Activated CD8-positive, alpha-beta T cell treated with anti-CD3 and anti-CD28 coated beads for 36 hours (primary cell): ENCODE measurements around the gene KRT10. TPM values are rescaled to one million over a fixed set of nuclear protein-coding genes. Genes with fewer than 3 reads are reported as not detected.

Experiments used
- ATAC-seq: fragments of 200-7000 bp; cut with Tn5 transposase; one replicate; pipeline ENCODE4 v1.10.0; 2021; ENCODE audit warnings: mild to moderate bottlenecking, moderate library complexity
- CTCF ChIA-PET: fragments of 350-600 bp; sonication (Branson Sonifier 250); formaldehyde crosslinking; loops from one replicate; lab custom pipeline; 2021; ENCODE audit warnings: antibody characterized with exemption; lab: Charles Lee
- POLR2A ChIA-PET: fragments of 350-600 bp; sonication (Branson Sonifier 250); formaldehyde crosslinking; loops from one replicate; lab custom pipeline; 2021; ENCODE audit warnings: antibody characterized with exemption; lab: Charles Lee
- DNase-seq: peaks from one replicate; pipeline ENCODE4 v3.0.0-alpha.2; 2020
- H3K27ac Mint-ChIP-seq: one replicate; pipeline ENCODE4 v1.8.0; 2021; ENCODE audit warnings: mild to moderate bottlenecking, mixed read lengths
- H3K27me3 Mint-ChIP-seq: one replicate; pipeline ENCODE4 v1.8.0; 2021; ENCODE audit warnings: mixed read lengths
- H3K36me3 Mint-ChIP-seq: one replicate; pipeline ENCODE4 v1.8.0; 2021; ENCODE audit warnings: low read depth, mixed read lengths
- H3K4me1 Mint-ChIP-seq: one replicate; pipeline ENCODE4 v1.8.0; 2021; ENCODE audit warnings: low read depth, mixed read lengths
- H3K4me3 Mint-ChIP-seq: one replicate; pipeline ENCODE4 v1.8.0; 2021; ENCODE audit warnings: mild to moderate bottlenecking, moderate library complexity, mixed read lengths
- H3K9me3 Mint-ChIP-seq: one replicate; pipeline ENCODE4 v1.8.0; 2021; ENCODE audit warnings: mixed read lengths
- intact Hi-C: fragments of 100-400 bp; cut with micrococcal nuclease; formaldehyde crosslinking; loops from one replicate; pipeline ENCODE4 v1.10.0; 2022
- total RNA-seq, 2 experiments: library from RNA; stranded (reverse); gene quantifications; one replicate each; pipeline ENCODE4 v1.2.3, GENCODE V29; 2021
- TF ChIP-seq, protein P1 (sequence below): fragments of 200-600 bp; IDR thresholded peaks from one replicate; pipeline ENCODE4 v1.8.0; 2022; ENCODE audit warnings: antibody characterized with exemption, mild to moderate bottlenecking

Gene KRT10
- total RNA-seq, 2 experiments from 2014 or later = 26.9 to 31.3 TPM

DNA sequence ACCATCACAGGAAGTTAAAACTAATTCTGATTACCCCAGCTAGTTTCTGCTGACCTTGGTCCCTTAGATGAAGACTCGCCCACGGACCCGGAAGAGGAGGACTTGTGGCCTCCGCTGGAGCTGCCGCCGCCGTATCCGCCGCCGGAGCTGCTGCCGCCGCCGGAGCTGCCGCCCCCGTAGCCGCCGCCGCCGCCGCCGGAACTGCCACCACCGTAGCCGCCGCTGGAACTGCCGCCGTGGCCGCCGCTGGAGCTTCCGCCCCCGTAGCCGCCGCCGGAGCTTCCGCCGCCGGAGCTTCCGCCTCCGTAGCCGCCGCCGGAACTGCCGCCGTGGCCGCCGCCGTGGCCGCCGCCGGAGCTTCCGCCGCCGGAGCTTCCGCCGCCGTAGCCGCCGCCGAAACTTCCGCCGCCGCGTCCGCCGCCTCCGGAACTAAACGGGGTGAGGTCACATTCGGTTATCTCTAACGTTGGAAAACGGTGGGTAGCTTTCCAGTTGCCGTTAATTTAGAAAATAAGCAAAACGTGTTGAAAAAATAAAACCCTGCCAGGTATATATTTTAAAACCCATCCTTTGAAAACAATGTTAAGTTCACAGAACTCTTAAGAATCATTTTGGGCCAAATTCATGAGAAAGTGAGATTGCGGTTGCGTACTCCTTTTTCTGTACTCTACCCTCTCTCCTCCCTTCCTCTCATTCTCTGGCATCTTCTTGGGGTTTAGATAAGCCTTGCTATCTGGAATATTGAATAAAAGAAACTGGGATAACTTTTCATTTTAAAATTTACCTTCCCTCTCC is 3.5 kb downstream of the KRT10 start:
- intact Hi-C loops = no loop called here
- ChIA-PET CTCF (interaction anchor here (0.7 to 1.9 kb wide), 13 partner anchors 9 to 845 kb away, joined by 3 to 8 read pairs (median 4); partner anchors contain the start of gene SMARCE1), POLR2A (interaction anchor here (0.9 to 1.5 kb wide), 6 partner anchors 48 to 870 kb away, joined by 3 to 4 read pairs (median 3); partner anchors contain the start of genes EIF1, KRT12 and TOP2A)
- DNase-seq = peak; percentile 90
- Mint-ChIP-seq H3K36me3 (peaks cover 22% of the 10 kb centered on the region), H3K27ac (peak overlapping the region; percentile 96), H3K9me3 (no peaks in the 10 kb centered on the region), H3K4me3 (peak overlapping the region; percentile 95), H3K27me3 (peaks cover 8% of the 10 kb centered on the region), H3K4me1 (peaks cover 21% of the 10 kb centered on the region)
- TF ChIP-seq, protein P1, sequence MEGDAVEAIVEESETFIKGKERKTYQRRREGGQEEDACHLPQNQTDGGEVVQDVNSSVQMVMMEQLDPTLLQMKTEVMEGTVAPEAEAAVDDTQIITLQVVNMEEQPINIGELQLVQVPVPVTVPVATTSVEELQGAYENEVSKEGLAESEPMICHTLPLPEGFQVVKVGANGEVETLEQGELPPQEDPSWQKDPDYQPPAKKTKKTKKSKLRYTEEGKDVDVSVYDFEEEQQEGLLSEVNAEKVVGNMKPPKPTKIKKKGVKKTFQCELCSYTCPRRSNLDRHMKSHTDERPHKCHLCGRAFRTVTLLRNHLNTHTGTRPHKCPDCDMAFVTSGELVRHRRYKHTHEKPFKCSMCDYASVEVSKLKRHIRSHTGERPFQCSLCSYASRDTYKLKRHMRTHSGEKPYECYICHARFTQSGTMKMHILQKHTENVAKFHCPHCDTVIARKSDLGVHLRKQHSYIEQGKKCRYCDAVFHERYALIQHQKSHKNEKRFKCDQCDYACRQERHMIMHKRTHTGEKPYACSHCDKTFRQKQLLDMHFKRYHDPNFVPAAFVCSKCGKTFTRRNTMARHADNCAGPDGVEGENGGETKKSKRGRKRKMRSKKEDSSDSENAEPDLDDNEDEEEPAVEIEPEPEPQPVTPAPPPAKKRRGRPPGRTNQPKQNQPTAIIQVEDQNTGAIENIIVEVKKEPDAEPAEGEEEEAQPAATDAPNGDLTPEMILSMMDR = no peak
- ATAC-seq = peak; percentile 87

DNA sequence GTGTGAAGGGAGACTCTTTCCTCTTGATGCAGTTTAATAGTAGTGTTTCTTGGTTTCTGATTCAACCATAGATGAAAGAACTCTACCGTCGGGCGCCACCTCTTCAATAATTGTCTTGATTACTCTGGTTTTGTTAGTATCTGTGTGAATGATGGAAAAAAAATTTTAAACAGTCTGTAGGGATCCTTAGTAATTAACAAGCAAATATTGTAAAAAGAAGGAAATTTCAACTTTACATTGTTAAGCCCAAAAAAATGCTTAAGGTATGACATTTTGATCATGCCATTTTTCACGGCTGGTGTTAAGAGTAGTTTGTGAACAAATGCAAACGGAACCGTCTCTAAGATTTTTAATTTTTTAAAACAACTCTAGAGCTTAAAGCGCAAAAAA is 4.1 kb downstream of the KRT10 start:
- POLR2A ChIA-PET = interaction anchor here (0.9 to 1.5 kb wide), 5 partner anchors 192 to 870 kb away, joined by 3 to 4 read pairs (median 3); partner anchors contain the start of genes EIF1 and TOP2A
- Mint-ChIP-seq H3K36me3 (peaks cover 22% of the 10 kb centered on the region), H3K27me3 (peaks cover 11% of the 10 kb centered on the region), H3K9me3 (no peaks in the 10 kb centered on the region), H3K27ac (peak overlapping the region; percentile 96), H3K4me1 (peaks cover 21% of the 10 kb centered on the region), H3K4me3 (peak overlapping the region; percentile 95)
- intact Hi-C loops = no loop called here
- CTCF ChIA-PET = interaction anchor here (0.7 to 1.9 kb wide), 13 partner anchors 9 to 845 kb away, joined by 3 to 8 read pairs (median 4); partner anchors contain the start of gene SMARCE1
- ATAC-seq (no peak), DNase-seq (no peak)
- TF ChIP-seq, protein P1 = no peak

DNA sequence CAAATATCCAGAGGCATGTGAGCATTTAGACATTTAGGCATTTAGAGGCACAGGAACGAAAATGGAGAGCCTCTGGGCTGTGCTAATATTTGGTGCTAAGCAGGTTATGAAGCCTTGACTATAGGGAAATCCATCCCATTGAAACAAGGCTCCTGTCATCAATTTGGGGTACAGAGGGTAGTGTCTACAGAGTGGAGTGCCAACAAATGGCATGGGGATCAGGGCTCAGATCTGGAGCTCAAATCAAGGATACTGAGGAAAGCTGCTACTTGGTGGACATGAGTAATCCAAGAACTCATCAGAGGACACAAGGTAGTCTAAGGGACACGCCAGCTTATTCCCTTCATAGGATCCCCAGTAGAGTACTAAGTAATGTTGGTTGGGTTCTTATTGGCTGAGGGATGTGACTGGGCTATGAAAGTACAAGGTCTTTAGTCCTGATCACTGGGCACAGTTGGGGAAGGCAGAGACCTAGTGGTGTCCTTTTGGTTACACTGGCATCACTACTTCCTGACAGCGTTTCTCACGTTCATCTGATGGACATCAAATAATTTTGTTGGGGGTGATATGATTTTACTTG is 5.2 kb downstream of the KRT10 start:
- ChIA-PET POLR2A (no interaction called here), CTCF (interaction anchor here (1.7 kb wide), 1 partner anchor 14 kb away, joined by 4 read pairs; no protein-coding TSS in a partner anchor)
- ATAC-seq (no peak), DNase-seq (no peak)
- H3K4me1 Mint-ChIP-seq = peaks cover 21% of the 10 kb centered on the region
- H3K27me3 Mint-ChIP-seq = peaks cover 15% of the 10 kb centered on the region
- H3K36me3 Mint-ChIP-seq = peaks cover 20% of the 10 kb centered on the region
- TF ChIP-seq, protein P1 = no peak
- H3K9me3 Mint-ChIP-seq = no peaks in the 10 kb centered on the region
- intact Hi-C loops = no loop called here
- H3K4me3 Mint-ChIP-seq = peak overlapping the region; percentile 95
- peak overlapping the region; percentile 70 for H3K27ac Mint-ChIP-seq

DNA sequence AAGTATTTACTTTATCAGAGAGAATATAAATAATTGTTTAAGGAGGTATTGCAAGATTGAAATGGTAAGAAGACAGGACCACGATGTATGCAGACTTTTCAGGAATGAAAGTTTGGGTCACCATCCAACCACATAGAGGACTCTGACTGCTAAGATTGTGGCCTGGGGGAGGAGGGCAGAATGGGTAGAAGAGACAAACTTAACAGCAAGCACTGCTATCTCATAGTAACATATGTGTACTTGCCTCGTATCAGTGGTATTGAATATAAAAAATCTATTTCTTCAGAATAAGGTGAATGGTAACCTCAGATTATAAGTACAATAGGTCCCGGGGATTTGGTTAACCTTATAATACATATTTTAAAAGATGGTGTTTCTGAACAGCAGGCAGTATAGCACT is 5.8 kb downstream of the KRT10 start:
- peaks cover 18% of the 10 kb centered on the region for H3K36me3 Mint-ChIP-seq
- DNase-seq = no peak
- H3K27me3 Mint-ChIP-seq = peaks cover 20% of the 10 kb centered on the region
- ChIA-PET POLR2A (no interaction called here), CTCF (interaction anchor here (1.7 kb wide), 1 partner anchor 13 kb away, joined by 4 read pairs; no protein-coding TSS in a partner anchor)
- TF ChIP-seq, protein P1 = no peak
- peaks cover 21% of the 10 kb centered on the region for H3K4me1 Mint-ChIP-seq
- no peak for ATAC-seq
- H3K9me3 Mint-ChIP-seq = no peaks in the 10 kb centered on the region
- H3K27ac Mint-ChIP-seq = no peak overlapping the region
- H3K4me3 Mint-ChIP-seq = peak overlapping the region; percentile 95
- intact Hi-C loops = no loop called here
